ENCODE data around the gene ZNF780B. TPM values are rescaled to one million over a fixed set of nuclear protein-coding genes. Genes with fewer than 3 reads are reported as not detected.
A peak's percentile ranks its signal among the peaks of the same experiment; 100 is the strongest.

The ZNF780B gene
- polyA plus RNA-seq, 1 donor from 2014 or later, result 28.8 TPM

GRCh38 chr19:39997638-39998216, 58.3 kb downstream of the ZNF780B start:
- no peaks in the 10 kb centered on the region for H3K36me3 ChIP-seq (ENCODE audit: insufficient read depth, low read length)
- peak overlapping the region; percentile 100 for H2AFZ ChIP-seq (ENCODE audit: low read depth, low read length)
- H3K9ac ChIP-seq (ENCODE audit: low read length), result peak overlapping the region; percentile 88
- peaks cover 3% of the 10 kb centered on the region for H3F3A ChIP-seq (ENCODE audit: insufficient read depth, low read length, poor library complexity, severe bottlenecking)
- peak overlapping the region; percentile 93 for H3K4me3 ChIP-seq (ENCODE audit: low read length)
- peak overlapping the region; percentile 84 for H3K27ac ChIP-seq (ENCODE audit: low read length)
- H3K9me3 ChIP-seq (ENCODE audit: low read length), result peaks cover 6% of the 10 kb centered on the region
- H3K9me2 ChIP-seq (ENCODE audit: insufficient read depth, low read length), result no peaks in the 10 kb centered on the region
- H4K20me1 ChIP-seq (ENCODE audit: insufficient read depth), result no peaks in the 10 kb centered on the region
- no peaks in the 10 kb centered on the region for H3K27me3 ChIP-seq (ENCODE audit: insufficient read depth, low read depth, low read length)
- TF ChIP-seq RAD21 (conservative IDR thresholded peaks at IDR 0.05), result no peak
- H3K79me2 ChIP-seq (replicated peaks; ENCODE audit: insufficient read depth, low read length), result peaks cover 17% of the 10 kb centered on the region
- H3K4me2 ChIP-seq (ENCODE audit: low read length), result peak overlapping the region; percentile 89

- peak within 1 kb of the TSS; percentile 84 for H3K27ac ChIP-seq (ENCODE audit: low read length)
- H3K79me2 ChIP-seq (replicated peaks; ENCODE audit: insufficient read depth, low read length), result peaks cover 17% of the 10 kb centered on the region
- H3K4me2 ChIP-seq (ENCODE audit: low read length), result peak within 1 kb of the TSS; percentile 89
- no peaks in the 10 kb centered on the region for H3K9me2 ChIP-seq (ENCODE audit: insufficient read depth, low read length)
- H2AFZ ChIP-seq (ENCODE audit: low read depth, low read length), result peak within 1 kb of the TSS; percentile 100
- TF ChIP-seq TAF1 (IDR thresholded peaks at IDR 0.05; ENCODE audit: low read depth) (peak; percentile 64), RAD21 (conservative IDR thresholded peaks at IDR 0.05) (peak; percentile 25), REST (IDR thresholded peaks at IDR 0.05; ENCODE audit: borderline replicate concordance) (peak; percentile 78), POLR2AphosphoS5 (IDR thresholded peaks at IDR 0.05) (peak; percentile 88), SMC3 (conservative IDR thresholded peaks at IDR 0.05; ENCODE audit: poor library complexity) (peak; percentile 38), MXI1 (conservative IDR thresholded peaks at IDR 0.05; ENCODE audit: poor library complexity, severe bottlenecking) (peak; percentile 90), CTCF (IDR thresholded peaks at IDR 0.05; ENCODE audit: poor library complexity, severe bottlenecking) (no peak), EZH2 (IDR thresholded peaks at IDR 0.05; ENCODE audit: borderline replicate concordance, insufficient read depth, low read length, poor library complexity, severe bottlenecking) (no peak), EP300 (conservative IDR thresholded peaks at IDR 0.05; ENCODE audit: poor library complexity, severe bottlenecking) (no peak)
- peak within 1 kb of the TSS; percentile 88 for H3K9ac ChIP-seq (ENCODE audit: low read length)
- no peaks in the 10 kb centered on the region for H4K20me1 ChIP-seq (ENCODE audit: insufficient read depth)
- H3K36me3 ChIP-seq (ENCODE audit: insufficient read depth, low read length), result no peaks in the 10 kb centered on the region
- peaks cover 6% of the 10 kb centered on the region for H3K9me3 ChIP-seq (ENCODE audit: low read length)
- peaks cover 3% of the 10 kb centered on the region for H3F3A ChIP-seq (ENCODE audit: insufficient read depth, low read length, poor library complexity, severe bottlenecking)
- H3K4me3 ChIP-seq (ENCODE audit: low read length), result peak within 1 kb of the TSS; percentile 93
- H3K27me3 ChIP-seq (ENCODE audit: insufficient read depth, low read depth, low read length), result no peaks in the 10 kb centered on the region
Observed at GRCh38 chr19:39996811-39997637, 59.0 kb downstream of the ZNF780B start, which contains the start of gene ZNF546. Gene ZNF546 (plus strand): TSS chr19:39997060. CDS start chr19:39998327, 1,267 bp downstream.
